Activated CD8-positive, alpha-beta memory T cell treated with anti-CD3 and anti-CD28 coated beads for 36 hours (primary cell): Measurements from ENCODE around the gene FUNDC2. TPM values are rescaled to one million over a fixed set of nuclear protein-coding genes. Genes with fewer than 3 reads are reported as not detected.

Experiments
- total RNA-seq, 2 experiments: library from RNA; stranded (reverse); gene quantifications; one replicate each; pipeline ENCODE4 v1.2.3, GENCODE V29; 2021

FUNDC2 gene
- total RNA-seq, 2 experiments from 2014 or later, result 94.8 to 102 TPM

Other genes starting within 250 kb of the FUNDC2 start
- 10 to 100 TPM; 15.1 to 15.5 TPM for gene MPP1, start 221.4 kb upstream of the FUNDC2 start, total RNA-seq
- not detected for gene SMIM9, start 192.2 kb upstream of the FUNDC2 start, total RNA-seq
- 10 to 100 TPM; 43.8 to 46.8 TPM for gene F8A1, start 140.5 kb upstream of the FUNDC2 start, total RNA-seq
- 10 to 100 TPM; 10.1 to 10.2 TPM for gene F8, start 4.1 kb upstream of the FUNDC2 start, total RNA-seq
- gene CMC4, start 44.3 kb downstream of the FUNDC2 start, total RNA-seq, result 1 to 10 TPM; 3.3 to 3.7 TPM
- 10 to 100 TPM; 21.4 to 21.6 TPM for gene MTCP1, start 44.3 kb downstream of the FUNDC2 start, total RNA-seq
- 10 to 100 TPM; 42.4 to 45.0 TPM for gene BRCC3, start 44.7 kb downstream of the FUNDC2 start, total RNA-seq
- gene VBP1, start 189.6 kb downstream of the FUNDC2 start, total RNA-seq, result 10 to 100 TPM; 77.4 to 80.8 TPM
- 10 to 100 TPM; 12.3 to 12.5 TPM for gene RAB39B, start 237.6 kb downstream of the FUNDC2 start, total RNA-seq